ENCODE results near the gene GPR158. TPM values are rescaled to one million over a fixed set of nuclear protein-coding genes. Genes with fewer than 3 reads are reported as not detected.

Gene GPR158, protein sequence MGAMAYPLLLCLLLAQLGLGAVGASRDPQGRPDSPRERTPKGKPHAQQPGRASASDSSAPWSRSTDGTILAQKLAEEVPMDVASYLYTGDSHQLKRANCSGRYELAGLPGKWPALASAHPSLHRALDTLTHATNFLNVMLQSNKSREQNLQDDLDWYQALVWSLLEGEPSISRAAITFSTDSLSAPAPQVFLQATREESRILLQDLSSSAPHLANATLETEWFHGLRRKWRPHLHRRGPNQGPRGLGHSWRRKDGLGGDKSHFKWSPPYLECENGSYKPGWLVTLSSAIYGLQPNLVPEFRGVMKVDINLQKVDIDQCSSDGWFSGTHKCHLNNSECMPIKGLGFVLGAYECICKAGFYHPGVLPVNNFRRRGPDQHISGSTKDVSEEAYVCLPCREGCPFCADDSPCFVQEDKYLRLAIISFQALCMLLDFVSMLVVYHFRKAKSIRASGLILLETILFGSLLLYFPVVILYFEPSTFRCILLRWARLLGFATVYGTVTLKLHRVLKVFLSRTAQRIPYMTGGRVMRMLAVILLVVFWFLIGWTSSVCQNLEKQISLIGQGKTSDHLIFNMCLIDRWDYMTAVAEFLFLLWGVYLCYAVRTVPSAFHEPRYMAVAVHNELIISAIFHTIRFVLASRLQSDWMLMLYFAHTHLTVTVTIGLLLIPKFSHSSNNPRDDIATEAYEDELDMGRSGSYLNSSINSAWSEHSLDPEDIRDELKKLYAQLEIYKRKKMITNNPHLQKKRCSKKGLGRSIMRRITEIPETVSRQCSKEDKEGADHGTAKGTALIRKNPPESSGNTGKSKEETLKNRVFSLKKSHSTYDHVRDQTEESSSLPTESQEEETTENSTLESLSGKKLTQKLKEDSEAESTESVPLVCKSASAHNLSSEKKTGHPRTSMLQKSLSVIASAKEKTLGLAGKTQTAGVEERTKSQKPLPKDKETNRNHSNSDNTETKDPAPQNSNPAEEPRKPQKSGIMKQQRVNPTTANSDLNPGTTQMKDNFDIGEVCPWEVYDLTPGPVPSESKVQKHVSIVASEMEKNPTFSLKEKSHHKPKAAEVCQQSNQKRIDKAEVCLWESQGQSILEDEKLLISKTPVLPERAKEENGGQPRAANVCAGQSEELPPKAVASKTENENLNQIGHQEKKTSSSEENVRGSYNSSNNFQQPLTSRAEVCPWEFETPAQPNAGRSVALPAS (N-terminal part only)
- 7.8 TPM for total RNA-seq

DNA sequence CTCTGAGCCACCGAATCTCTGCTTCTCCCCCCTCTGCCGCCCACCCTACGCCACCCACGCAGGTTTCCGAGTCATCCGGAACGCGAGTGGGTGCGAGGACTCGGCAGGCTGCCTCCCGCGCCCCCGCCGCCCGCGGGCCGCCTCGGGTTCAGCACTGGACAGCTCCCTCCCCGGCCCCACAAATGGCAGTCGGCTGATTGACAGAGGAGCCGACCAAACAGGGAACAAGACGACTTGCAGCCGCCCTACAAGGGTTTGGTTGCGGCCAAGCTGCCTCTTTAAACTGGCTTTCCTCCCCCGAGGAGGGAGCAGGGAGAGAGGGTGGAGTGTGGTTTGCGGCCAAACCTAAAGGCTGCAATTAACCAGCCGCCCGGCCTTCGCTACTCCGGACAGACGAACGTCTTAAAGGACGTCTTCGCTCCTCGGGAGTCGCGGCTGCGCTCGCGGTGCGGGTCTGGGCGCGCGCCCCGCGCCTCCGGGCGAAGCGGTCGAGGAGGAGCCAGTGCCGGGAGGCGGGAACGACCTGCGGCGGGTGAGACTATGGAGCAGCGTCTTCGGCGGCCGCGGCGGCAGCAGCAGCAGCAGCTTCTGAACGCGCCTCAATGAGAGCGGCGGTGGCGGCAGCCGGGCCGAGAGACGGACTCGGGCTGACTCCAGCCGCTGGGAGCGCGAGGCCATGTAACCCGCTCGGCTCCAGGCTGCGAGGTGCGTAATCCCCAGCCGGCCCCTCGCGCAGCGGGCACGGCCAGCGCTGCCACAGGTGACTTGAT is at the start of gene GPR158:
GPR158 (plus strand) TSS at position 541 of the 770 bp plus-strand sequence. CDS start 420 bp downstream, outside the sequence.

Small RNA genes within 50 kb of the gene (small RNA-seq; reads per million reads assigned to genes)
- not detected for gene RN7SKP220 (ENCODE audit: low replicate concordance)

Other genes with a start within 250 kb of the GPR158 start
- gene PRTFDC1, start 222.4 kb upstream of the GPR158 start, total RNA-seq, result 31.6 TPM
- gene ENKUR, start 158.8 kb upstream of the GPR158 start, total RNA-seq, result 4.4 TPM
- 12.5 TPM for gene THNSL1, start 158.4 kb upstream of the GPR158 start, total RNA-seq

Data from parietal lobe (tissue), 2 donors.